CD1c-positive myeloid dendritic cell (primary cell): Measurements from ENCODE around the gene SHFL.

Source experiments
- DNase-seq: peaks from one replicate; pipeline ENCODE4 v3.0.0-alpha.2; 2016; ENCODE audit errors: extremely low spot score

Gene SHFL

GRCh38 chr19:10085641-10086590 lies at the start of gene SHFL:
TSS of gene SHFL (plus strand) at chr19:10086317. CDS start at chr19:10086428, 111 bp downstream.
- DNase-seq, result peak; percentile 81

GRCh38 chr19:10036601-10037071 lies 49.5 kb upstream of the SHFL start:
- no peak for DNase-seq

DNA sequence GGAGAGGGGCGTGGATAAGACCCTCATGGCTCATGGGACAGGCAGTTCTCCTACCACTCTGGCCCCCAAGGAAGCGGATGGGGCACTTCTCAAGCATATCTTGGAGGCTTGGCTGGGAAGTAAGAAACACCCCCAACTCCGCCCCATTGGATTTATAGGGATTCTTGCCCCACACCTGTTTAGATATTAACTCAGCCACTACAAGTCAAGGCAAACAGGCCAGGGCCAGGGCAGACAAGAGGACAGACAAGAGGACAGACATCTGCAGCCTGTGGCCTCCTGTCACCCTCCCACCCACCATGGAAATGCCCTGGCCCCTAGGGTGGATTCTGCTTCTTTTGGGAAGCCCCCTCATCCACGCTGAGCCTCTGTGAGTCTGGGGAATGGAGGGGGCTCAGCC lies 48.8 kb upstream of the SHFL start:
- DNase-seq, result no peak

GRCh38 chr19:10037809-10038208 lies 48.3 kb upstream of the SHFL start:
- DNase-seq, result no peak

DNA sequence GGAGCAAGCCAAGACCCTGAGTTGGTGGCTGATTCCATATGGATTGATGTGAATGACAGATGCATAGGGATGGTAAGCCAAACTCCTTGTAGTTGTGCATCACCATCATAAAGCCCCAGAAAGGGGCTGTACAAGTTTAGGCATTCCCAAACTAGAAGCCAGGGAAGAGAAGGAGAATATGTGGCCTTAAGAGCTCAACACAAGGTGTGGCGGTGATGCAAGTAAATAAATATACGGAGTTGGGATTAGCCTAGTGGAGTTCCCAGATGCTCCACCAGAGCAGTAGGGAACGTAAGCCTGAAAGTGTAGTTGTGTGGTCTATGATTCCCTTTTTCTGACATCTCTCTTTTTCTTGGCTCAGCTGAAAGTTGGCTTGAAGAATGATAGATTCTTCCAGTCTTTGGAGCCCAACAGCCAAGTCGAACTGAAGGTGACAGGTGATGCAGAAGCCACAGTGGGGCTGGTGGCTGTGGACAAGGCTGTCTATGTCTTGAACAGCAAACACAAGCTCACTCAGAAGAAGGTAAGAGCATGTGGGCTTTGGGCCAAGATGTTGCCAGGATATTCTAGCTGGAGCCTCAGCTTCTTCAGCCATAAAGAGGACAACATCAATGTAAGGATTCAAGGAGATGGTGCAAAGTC lies 42.7 kb upstream of the SHFL start:
- no peak for DNase-seq

DNA sequence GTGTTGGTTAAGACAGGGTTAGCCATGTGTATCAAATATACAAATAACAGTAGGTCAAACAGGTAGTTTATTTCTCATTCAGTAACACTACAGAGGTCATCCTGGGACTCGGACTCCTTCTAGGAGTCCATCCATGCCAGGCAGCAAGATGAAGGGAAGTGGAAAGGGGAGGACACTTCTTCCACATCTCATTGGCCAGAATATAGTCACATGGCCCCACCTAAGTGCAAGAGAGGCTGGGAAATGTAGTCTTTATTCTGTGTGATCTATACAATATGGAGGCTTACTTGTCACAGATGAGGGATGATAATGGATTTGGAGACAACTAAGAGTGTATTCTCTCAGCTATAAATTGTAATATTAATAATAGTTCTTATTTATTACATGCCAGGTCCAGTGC lies 41.7 kb upstream of the SHFL start:
- DNase-seq, result no peak

- no peak for DNase-seq
Measured at GRCh38 chr19:10045371-10045770, 40.7 kb upstream of the SHFL start.

GRCh38 chr19:10049626-10050025 lies 36.5 kb upstream of the SHFL start:
- DNase-seq, result no peak

- DNase-seq, result no peak
Measured at GRCh38 chr19:10052602-10053360, 33.3 kb upstream of the SHFL start.

GRCh38 chr19:10061717-10062310 lies 24.3 kb upstream of the SHFL start:
- no peak for DNase-seq

DNA sequence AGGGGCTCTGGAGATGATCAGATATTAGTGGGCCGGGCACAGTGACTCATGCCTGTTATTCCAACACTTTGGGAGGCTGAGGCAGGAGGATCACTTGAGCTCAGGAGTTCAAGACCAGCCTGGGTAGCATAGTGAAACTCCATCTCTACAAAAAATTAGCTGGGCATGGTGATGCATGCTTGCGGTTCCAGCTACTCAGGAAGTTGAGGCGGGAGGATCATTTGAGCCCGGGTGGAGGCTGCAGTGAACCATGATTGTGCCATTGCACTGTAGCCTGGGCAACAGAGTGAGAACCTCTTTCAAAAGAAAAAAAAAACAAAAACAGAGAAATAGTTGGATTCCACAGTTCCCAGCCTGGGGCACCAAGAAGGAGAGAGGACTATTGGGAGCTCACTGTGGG lies 17.9 kb upstream of the SHFL start:
- no peak for DNase-seq

GRCh38 chr19:10069046-10069445 lies 17.1 kb upstream of the SHFL start:
- no peak for DNase-seq

DNA sequence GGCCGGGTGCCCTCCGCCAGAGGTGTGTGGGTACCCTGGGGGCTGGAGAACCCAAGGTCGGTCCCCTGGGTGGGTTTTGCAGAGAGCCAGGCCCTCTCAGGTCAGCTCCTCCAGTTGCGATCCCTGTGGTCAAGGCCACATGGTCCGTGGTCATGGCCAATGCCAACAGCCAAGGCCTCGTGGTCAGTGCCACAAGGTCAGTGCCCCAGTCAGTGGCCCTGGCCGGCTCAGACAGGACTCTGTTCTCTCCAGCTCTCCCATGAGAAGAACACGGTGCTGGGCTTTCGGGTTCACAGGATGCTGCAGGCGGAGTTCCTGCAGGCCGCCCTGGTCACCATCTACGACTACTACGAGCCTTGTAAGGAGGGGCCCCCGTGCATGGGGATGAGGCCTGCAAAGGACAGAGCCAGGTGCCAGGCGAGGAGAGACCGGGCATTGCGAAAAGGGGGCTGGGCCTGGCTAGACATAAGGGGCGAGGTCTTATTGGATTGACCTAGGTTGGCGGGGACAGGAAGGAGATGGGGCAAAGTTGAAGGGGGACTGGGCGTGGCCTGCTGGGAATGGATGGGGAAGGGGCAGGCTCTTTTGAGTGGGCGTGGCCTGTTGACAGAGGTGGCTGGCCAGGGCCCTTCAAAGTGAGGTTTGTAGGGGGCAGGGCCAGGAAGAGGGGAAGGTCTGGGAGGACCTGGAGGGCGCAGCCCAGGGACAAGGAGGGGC lies 15.2 kb upstream of the SHFL start:
- no peak for DNase-seq

DNA sequence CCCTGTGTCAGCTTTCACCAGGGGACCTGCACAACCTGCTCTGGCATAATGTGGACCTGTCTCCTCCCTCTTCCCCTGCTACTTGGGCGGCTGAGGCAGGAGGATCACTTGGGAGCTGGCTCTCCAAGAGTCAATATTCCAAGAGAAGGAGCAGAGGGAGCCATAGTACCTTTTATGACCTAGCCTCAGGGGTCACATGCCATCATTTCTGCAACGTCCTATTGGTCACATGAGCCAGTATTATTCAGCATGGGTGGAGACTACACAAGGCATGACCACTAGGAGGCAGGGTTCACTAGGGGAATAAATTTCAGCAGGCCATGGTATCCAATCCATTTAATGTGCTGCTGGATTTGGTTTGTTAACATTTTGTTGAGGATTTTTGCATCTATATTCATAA lies 12.0 kb upstream of the SHFL start:
- peak; percentile 57 for DNase-seq

DNA sequence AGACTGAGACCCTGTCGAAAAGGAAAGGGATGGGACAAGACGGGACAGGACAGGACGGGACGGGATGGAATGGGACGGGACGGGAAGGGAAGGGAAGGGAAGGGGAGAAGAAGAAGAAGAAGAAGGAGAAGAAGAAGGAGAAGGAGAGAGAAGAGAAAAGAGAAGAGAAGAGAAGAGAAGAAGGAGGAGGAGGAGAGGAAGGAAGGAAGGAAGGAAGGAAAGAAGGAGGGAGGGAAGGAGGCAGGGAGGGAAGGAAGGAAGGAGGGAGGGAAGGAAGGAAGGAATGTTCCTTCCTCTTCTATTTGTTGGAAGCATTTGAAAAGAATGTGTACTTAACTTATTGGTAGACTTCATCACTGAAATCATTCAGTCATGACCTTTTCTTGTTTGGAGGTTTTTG lies 9.6 kb upstream of the SHFL start:
- DNase-seq, result no peak

DNA sequence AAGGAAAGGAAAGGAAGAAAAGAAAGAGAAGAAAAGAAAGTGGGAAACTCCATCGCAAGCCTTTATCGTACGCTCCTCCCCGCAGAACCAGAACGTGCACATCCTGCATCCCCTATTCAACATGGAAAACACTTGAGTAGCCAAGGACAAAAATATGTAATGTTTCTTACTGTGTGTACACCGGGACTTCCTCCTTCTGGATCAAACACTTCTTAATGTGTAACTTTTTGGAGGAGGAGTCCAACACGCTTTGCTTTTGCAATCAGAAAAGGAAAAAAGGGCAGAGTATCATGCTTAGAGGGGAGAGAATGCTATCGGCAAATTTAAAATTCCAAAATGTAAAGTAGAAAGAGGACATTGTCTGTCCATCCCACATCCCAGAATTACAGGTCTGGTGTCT lies 7.8 kb upstream of the SHFL start:
- peak; percentile 14 for DNase-seq

DNA sequence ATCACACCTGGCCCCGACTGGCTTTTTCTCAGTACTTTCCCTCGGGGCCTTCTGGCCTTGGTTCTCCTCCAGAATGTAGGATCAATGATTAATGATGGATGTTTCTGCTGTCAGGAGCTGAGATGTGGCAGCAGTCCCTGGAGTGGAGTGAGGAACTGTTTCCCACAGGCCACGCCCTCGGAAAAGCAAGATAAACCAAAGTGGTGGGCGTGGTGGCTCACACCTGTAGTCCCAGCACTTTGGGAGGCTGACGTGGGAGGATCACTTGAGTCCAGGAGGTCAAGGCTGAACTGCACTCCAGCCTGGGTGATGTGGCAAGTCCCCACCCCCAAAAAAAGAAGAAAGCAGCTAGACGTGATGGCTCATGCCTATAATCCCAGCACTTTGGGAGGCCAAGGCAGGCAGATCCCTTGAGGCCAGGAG lies 7.1 kb upstream of the SHFL start:
- DNase-seq, result no peak

- DNase-seq, result no peak
Measured at GRCh38 chr19:10083911-10084310, 2.2 kb upstream of the SHFL start.

DNA sequence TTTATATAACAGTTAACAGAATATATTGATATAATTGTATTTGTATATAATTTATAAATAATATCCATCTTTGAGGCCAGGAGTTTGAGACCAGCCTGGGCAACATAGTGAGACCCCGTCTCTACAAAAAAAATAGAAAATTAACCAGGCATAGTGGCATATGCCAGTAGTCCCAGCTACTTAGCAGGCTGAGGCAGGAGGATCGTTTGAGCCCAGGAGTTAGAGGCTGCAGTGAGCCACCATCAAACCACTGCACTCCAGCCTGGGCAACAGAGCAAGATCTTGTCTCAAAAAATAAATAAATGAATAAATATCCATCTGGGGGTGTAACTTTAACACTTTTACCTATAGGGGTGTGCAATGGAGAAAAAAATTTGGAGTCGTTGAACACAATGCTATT lies 1.3 kb upstream of the SHFL start:
- no peak for DNase-seq

GRCh38 chr19:10086591-10087192 lies 575 bp downstream of the SHFL start:
- DNase-seq, result no peak
